TTC549 (cell line): ENCODE results near the gene MYPN.

Experiments used
- FAIRE-seq: peaks from 2 replicates; lab custom pipeline; 2012; peaks lifted over from hg19 to GRCh38; lab: Jason Lieb, UNC

MYPN gene

GRCh38 chr10:68090586-68090985 is 18.7 kb upstream of the MYPN start:
- no peak for FAIRE-seq

GRCh38 chr10:68092512-68092911 is 16.8 kb upstream of the MYPN start:
- FAIRE-seq: no peak

GRCh38 chr10:68095153-68095552 is 14.1 kb upstream of the MYPN start:
- FAIRE-seq: no peak

GRCh38 chr10:68096913-68097516 is 12.3 kb upstream of the MYPN start:
- no peak for FAIRE-seq

- no peak for FAIRE-seq
Observed at GRCh38 chr10:68099736-68100135, 9.6 kb upstream of the MYPN start.

- no peak for FAIRE-seq
Observed at GRCh38 chr10:68101066-68101465, 8.2 kb upstream of the MYPN start.

- no peak for FAIRE-seq
Observed at GRCh38 chr10:68103261-68103878, 5.9 kb upstream of the MYPN start.

GRCh38 chr10:68103901-68104300 is 5.4 kb upstream of the MYPN start:
- no peak for FAIRE-seq

GRCh38 chr10:68105820-68106219 is 3.5 kb upstream of the MYPN start:
- FAIRE-seq: no peak

- no peak for FAIRE-seq
Observed at GRCh38 chr10:68106656-68107055, 2.6 kb upstream of the MYPN start.

GRCh38 chr10:68107651-68108050 is 1.6 kb upstream of the MYPN start:
- no peak for FAIRE-seq

- FAIRE-seq: no peak
Observed at GRCh38 chr10:68108051-68108450, 1.2 kb upstream of the MYPN start.

GRCh38 chr10:68108653-68109052 is 635 bp upstream of the MYPN start:
- FAIRE-seq: no peak

- no peak for FAIRE-seq
Observed at GRCh38 chr10:68110027-68110426, 739 bp downstream of the MYPN start.

- FAIRE-seq: no peak
Observed at GRCh38 chr10:68111584-68111983, 2.3 kb downstream of the MYPN start.

- FAIRE-seq: no peak
Observed at GRCh38 chr10:68112837-68113236, 3.5 kb downstream of the MYPN start.

- FAIRE-seq: no peak
Observed at GRCh38 chr10:68118657-68119056, 9.4 kb downstream of the MYPN start.

- no peak for FAIRE-seq
Observed at GRCh38 chr10:68121020-68121743, 11.9 kb downstream of the MYPN start.

GRCh38 chr10:68121852-68122251 is 12.6 kb downstream of the MYPN start:
- FAIRE-seq: no peak

GRCh38 chr10:68124718-68125117 is 15.4 kb downstream of the MYPN start:
- no peak for FAIRE-seq

GRCh38 chr10:68125772-68126171 is 16.5 kb downstream of the MYPN start:
- no peak for FAIRE-seq

- no peak for FAIRE-seq
Observed at GRCh38 chr10:68128015-68128414, 18.7 kb downstream of the MYPN start.

GRCh38 chr10:68132391-68132790 is 23.1 kb downstream of the MYPN start:
- no peak for FAIRE-seq

GRCh38 chr10:68133523-68133922 is 24.2 kb downstream of the MYPN start:
- no peak for FAIRE-seq
